22Rv1 (cell line): Measurements from ENCODE around the gene SAXO1.

Experiments used
- H3K27ac ChIP-seq: fragments of 450-650 bp; 2 replicates; pipeline ENCODE4 v1.5.1; 2017
- CTCF ChIP-seq: fragments of 450-650 bp; IDR thresholded peaks from 2 replicates; pipeline ENCODE4 v1.5.1; 2017; ENCODE audit warnings: mild to moderate bottlenecking
- ZFX ChIP-seq: fragments of 450-650 bp; IDR thresholded peaks from 2 replicates; pipeline ENCODE4 v1.6.1; 2017; ENCODE audit warnings: antibody characterized with exemption, borderline replicate concordance

Gene SAXO1

DNA sequence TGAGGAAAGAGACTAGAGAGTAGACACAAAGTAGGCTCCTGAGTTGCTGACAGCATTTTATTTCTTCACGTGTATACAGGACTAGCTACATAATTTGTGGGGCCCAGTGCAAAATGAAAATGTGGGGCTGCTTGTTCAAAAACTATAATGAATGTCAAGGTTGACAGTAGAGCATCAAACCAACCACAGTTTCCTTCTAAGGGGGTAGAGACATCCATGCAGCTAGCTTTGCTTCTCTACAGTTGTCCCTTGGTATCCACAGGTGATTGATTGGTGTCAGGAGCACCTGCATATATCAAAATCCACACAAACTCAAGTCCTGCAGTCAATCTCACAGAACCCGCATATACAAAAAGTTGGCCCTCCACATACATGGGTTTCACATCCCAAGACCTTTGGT is 129.6 kb downstream of the SAXO1 start:
- H3K27ac ChIP-seq: no peak overlapping the region
- no peak for TF ChIP-seq CTCF

GRCh38 chr9:18896531-18897179 is 136.4 kb downstream of the SAXO1 start:
- H3K27ac ChIP-seq: no peak overlapping the region
- TF ChIP-seq ZFX (no peak), CTCF (no peak)

DNA sequence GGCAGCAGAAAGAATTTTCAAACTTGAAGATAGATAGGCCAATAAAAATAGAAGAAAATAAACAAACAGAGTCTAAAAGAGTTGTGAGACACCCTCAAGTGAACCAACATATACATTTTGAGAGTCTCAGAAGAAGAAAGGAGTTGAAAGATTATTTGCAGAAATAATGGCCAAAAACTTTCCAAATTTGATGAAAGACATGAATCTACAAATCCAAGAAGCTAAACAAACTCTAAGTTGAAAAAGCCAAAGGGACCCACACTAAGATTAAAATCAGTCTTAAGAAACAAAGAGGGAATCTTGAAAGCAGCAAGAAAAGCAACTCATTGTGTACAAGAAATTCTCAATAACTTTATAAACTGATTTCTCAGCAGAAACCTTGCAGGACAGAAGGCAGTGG is 137.0 kb downstream of the SAXO1 start:
- H3K27ac ChIP-seq: no peak overlapping the region

DNA sequence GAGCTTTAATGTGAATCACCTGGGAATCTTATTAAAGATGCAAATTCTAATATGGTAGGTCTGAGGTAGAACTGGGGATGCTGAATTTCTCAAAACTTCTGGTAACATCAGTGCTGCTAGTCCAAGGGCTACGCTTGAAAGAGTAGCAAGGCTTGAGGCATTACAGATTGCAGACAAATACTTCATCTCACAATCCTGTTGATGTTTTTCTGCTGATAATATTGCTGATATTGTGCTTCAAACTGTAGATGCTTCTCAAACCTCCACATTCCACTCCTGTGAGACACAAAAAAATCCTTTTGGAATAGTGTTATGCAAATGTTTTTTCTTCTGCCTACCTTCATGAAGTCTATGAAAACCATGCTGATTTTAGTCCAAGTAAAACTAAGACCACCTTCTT is 139.5 kb downstream of the SAXO1 start:
- H3K27ac ChIP-seq: no peak overlapping the region
- TF ChIP-seq ZFX (no peak), CTCF (no peak)

More for the DNA sequence above, 137.0 kb downstream of the SAXO1 start:
- TF ChIP-seq CTCF (no peak), ZFX (no peak)

DNA sequence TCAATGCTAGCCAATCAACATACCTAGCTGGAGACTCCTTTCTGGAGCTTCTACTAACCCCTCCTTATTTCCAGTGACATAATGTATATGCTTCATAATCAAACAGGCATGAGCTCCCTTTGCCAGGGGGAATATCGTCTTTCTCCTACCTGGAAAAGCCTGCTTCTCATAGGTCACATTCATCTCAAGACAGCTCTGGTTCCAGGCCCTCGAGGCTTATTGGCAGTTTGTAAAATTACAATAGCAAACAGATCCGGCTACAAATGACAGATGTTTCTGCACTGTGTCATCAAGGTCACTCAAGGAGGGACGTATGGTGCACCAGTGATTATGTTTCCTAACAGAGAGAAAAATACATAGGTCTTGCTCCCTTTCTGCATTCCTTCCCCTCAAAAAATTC is 140.0 kb downstream of the SAXO1 start:
- H3K27ac ChIP-seq: no peak overlapping the region
- TF ChIP-seq ZFX: no peak
- TF ChIP-seq CTCF: no peak

- no peak overlapping the region for H3K27ac ChIP-seq
- TF ChIP-seq CTCF (no peak), ZFX (no peak)
These were observed 140.9 kb downstream of the SAXO1 start for GRCh38 chr9:18891946-18892670.

- TF ChIP-seq CTCF (no peak), ZFX (no peak)
- H3K27ac ChIP-seq: no peak overlapping the region
These were observed 142.6 kb downstream of the SAXO1 start for GRCh38 chr9:18890372-18890771.
